Posterior cingulate gyrus (tissue), 11 donors: ENCODE measurements around the gene B3GNT9.

Experiments used
- DNase-seq, 10 donors: peaks; one replicate each; pipeline versions ENCODE4 v3.0.0 to v3.0.0-alpha.2; 2020 to 2021; ENCODE audit warnings: mixed read lengths in 3 of 10
- intact Hi-C: fragments of 100-400 bp; cut with DNase I; formaldehyde crosslinking; loops from one replicate; pipeline ENCODE4 v1.15.1; 2023

Gene B3GNT9

GRCh38 chr16:67170168-67170948 is 19.6 kb upstream of the B3GNT9 start, which contains the start of gene NOL3:
NOL3 (plus strand) TSS chr16:67170538.
- intact Hi-C loops, result no loop called here
- DNase-seq, result peak in 7 of 10 donors; percentile 46 to 95 (median 66)

- DNase-seq, result peak in 1 of 10 donors; percentile 54
- intact Hi-C loops, result no loop called here
Measured at GRCh38 chr16:67169642-67170167, 18.9 kb upstream of the B3GNT9 start.

- DNase-seq, result no peak
- intact Hi-C loops, result no loop called here
Measured at GRCh38 chr16:67169011-67169451, 18.2 kb upstream of the B3GNT9 start.

GRCh38 chr16:67167588-67167987 is 16.8 kb upstream of the B3GNT9 start:
- DNase-seq, result no peak
- intact Hi-C loops, result no loop called here

GRCh38 chr16:67166598-67167168 is 15.9 kb upstream of the B3GNT9 start:
- intact Hi-C loops, result no loop called here
- DNase-seq, result no peak

GRCh38 chr16:67166110-67166547 is 15.3 kb upstream of the B3GNT9 start:
- intact Hi-C loops, result no loop called here
- DNase-seq, result no peak

- DNase-seq, result peak in 1 of 10 donors; percentile 86
- intact Hi-C loops, result no loop called here
Measured at GRCh38 chr16:67165121-67166078, 14.6 kb upstream of the B3GNT9 start.

GRCh38 chr16:67164599-67165061 is 13.8 kb upstream of the B3GNT9 start, which contains the start of gene HSF4:
HSF4 (plus strand) TSS chr16:67164745; CDS start chr16:67164812, 67 bp downstream.
- intact Hi-C loops, result no loop called here
- peak in 9 of 10 donors; percentile 60 to 96 (median 71) for DNase-seq

- intact Hi-C loops, result no loop called here
- peak in 2 of 10 donors; percentile 45 to 93 for DNase-seq
Measured at GRCh38 chr16:67163999-67164558, 13.3 kb upstream of the B3GNT9 start.

- peak; percentile 64 to 98 (median 88) for DNase-seq
- intact Hi-C loops, result no loop called here
Measured at GRCh38 chr16:67163164-67163998, 12.6 kb upstream of the B3GNT9 start.

GRCh38 chr16:67162506-67163163 is 11.8 kb upstream of the B3GNT9 start:
- no peak for DNase-seq
- intact Hi-C loops, result no loop called here

- DNase-seq, result peak in 1 of 10 donors; percentile 58
- intact Hi-C loops, result no loop called here
Measured at GRCh38 chr16:67161595-67162058, 10.8 kb upstream of the B3GNT9 start.

- intact Hi-C loops, result loop anchor here (5.0 kb wide), 2 partner anchors 47 to 142 kb away; no protein-coding TSS in a partner anchor
- DNase-seq, result peak in 1 of 10 donors; percentile 82
Measured at GRCh38 chr16:67158637-67159600, 8.1 kb upstream of the B3GNT9 start.

GRCh38 chr16:67157892-67158635 is 7.3 kb upstream of the B3GNT9 start:
- peak in 3 of 10 donors; percentile 24 to 63 (median 48) for DNase-seq
- intact Hi-C loops, result loop anchor here (5.0 kb wide), 2 partner anchors 46 to 141 kb away; no protein-coding TSS in a partner anchor

- DNase-seq, result peak in 1 of 10 donors; percentile 4
- intact Hi-C loops, result loop anchor here (5.0 kb wide), 2 partner anchors 45 to 140 kb away; no protein-coding TSS in a partner anchor
Measured at GRCh38 chr16:67157106-67157748, 6.4 kb upstream of the B3GNT9 start.
